Esophagus muscularis mucosa (tissue), 4 donors: ENCODE data around the gene ST3GAL5. TPM values are rescaled to one million over a fixed set of nuclear protein-coding genes. Genes with fewer than 3 reads are reported as not detected.
"Not testable (repeated sequence)": the region's sequence is repeated elsewhere in the genome, so short reads cannot be mapped to it uniquely, and the experiment has no call there.

ENCODE experiments used
- DNase-seq: peaks from one replicate; pipeline ENCODE4 v3.0.0-alpha.2; 2017; ENCODE audit errors: extremely low spot score
- H3K27ac ChIP-seq, 4 donors: fragments of 200-600 bp; sonication (generic); replicated peaks in 1 of 4; 1 replicate in 3 of 4; 2 replicates in 1 of 4; pipeline ENCODE4 v1.5.1; 2016 to 2019; ENCODE audit warnings: mild to moderate bottlenecking in 1 of 4
- H3K27me3 ChIP-seq, 4 donors: fragments of 200-600 bp; sonication (generic); one replicate each; pipeline versions ENCODE4 v1.5.1 to v1.6.0; 2016 to 2019
- H3K36me3 ChIP-seq, 4 donors: fragments of 200-600 bp; sonication (generic); one replicate each; pipeline ENCODE4 v1.5.1; 2016 to 2019
- H3K4me1 ChIP-seq, 4 donors: fragments of 200-600 bp; sonication (generic); one replicate each; pipeline ENCODE4 v1.5.1; 2016 to 2019
- H3K4me3 ChIP-seq, 4 donors: fragments of 200-600 bp; sonication (generic); 1 replicate in 2 of 4; 2 replicates in 2 of 4; pipeline ENCODE4 v1.5.1; 2016 to 2019; ENCODE audit warnings: mild to moderate bottlenecking in 4 of 4, moderate library complexity in 1 of 4
- H3K9me3 ChIP-seq, 4 donors: fragments of 200-600 bp; sonication (generic); 1 replicate in 3 of 4; 2 replicates in 1 of 4; pipeline ENCODE4 v1.5.1; 2016 to 2019
- CTCF ChIP-seq, 3 experiments: fragments of 200-600 bp in 2 of 3; fragments of 450-650 bp in 1 of 3; sonication (generic) in 2 of 3; IDR thresholded peaks; one replicate each; pipeline ENCODE4 v1.5.1; 2017 to 2019; ENCODE audit warnings: antibody characterized with exemption in 3 of 3, mild to moderate bottlenecking in 2 of 3, moderate library complexity in 1 of 3
- EP300 ChIP-seq: sonication (generic); formaldehyde crosslinking; IDR thresholded peaks from one replicate; pipeline ENCODE4 v1.6.1; 2017; ENCODE audit warnings: antibody characterized with exemption
- POLR2A ChIP-seq: fragments of 450-650 bp; IDR thresholded peaks from one replicate; pipeline ENCODE4 v1.6.1; 2017; ENCODE audit warnings: antibody characterized with exemption, moderate library complexity, mild to moderate bottlenecking, low read depth
- POLR2AphosphoS5 ChIP-seq, 2 donors: sonication (generic); formaldehyde crosslinking; IDR thresholded peaks; one replicate each; pipeline ENCODE4 v1.6.1; 2017; ENCODE audit warnings: antibody characterized with exemption in 2 of 2
- WGBS: methylation state at CpG from one replicate; pipeline ENCODE4 v1.1.5; 2018; 5-methylcytosine and 5-hydroxymethylcytosine counted together
- intact Hi-C: fragments of 100-400 bp; cut with DNase I; formaldehyde crosslinking; loops from one replicate; pipeline ENCODE4 v1.15.1; 2023
- total RNA-seq, 4 donors: library from RNA; depleted of rRNA; stranded (reverse); fragments of >200 nt; gene quantifications; one replicate each; pipeline versions ENCODE4 v1.1.0 to v1.2.1, GENCODE V29; 2016

The ST3GAL5 gene
- total RNA-seq, 4 donors from 2014 or later, result 11.3 to 21.6 (median 19.4) TPM

- H3K4me3 ChIP-seq, result no peak overlapping the region
- DNase-seq, result no peak
- H3K27me3 ChIP-seq, result no peaks in the 10 kb centered on the region
- TF ChIP-seq EP300 (no peak), CTCF (IDR thresholded peaks at IDR 0.05) (no peak), POLR2AphosphoS5 (IDR thresholded peaks at IDR 0.05) (no peak)
- H3K4me1 ChIP-seq, result peaks cover 0 to 7% (median 0%) of the 10 kb centered on the region in 4 donors
- WGBS, result 100% methylated on average over 1 of the region's 1 CpG
- H3K36me3 ChIP-seq, result no peaks in the 10 kb centered on the region
- intact Hi-C loops, result no loop called here
- H3K27ac ChIP-seq, result no peak overlapping the region
- H3K9me3 ChIP-seq, result no peaks in the 10 kb centered on the region
Observed at GRCh38 chr2:85898881-85899280, 10.1 kb upstream of the ST3GAL5 start.

- H3K4me3 ChIP-seq, H3K27me3 ChIP-seq, H3K27ac ChIP-seq, H3K36me3 ChIP-seq, intact Hi-C loops, DNase-seq, H3K9me3 ChIP-seq: not testable (repeated sequence)
- peaks cover 6 to 28% (median 16%) of the 10 kb centered on the region in 4 donors for H3K4me1 ChIP-seq
- WGBS, result 95% methylated on average over 6 of the region's 6 CpGs
Observed at GRCh38 chr2:85894554-85895278, 5.9 kb upstream of the ST3GAL5 start.

- 78% methylated on average over 9 of the region's 9 CpGs for WGBS
Observed at GRCh38 chr2:85893428-85894258, 4.9 kb upstream of the ST3GAL5 start.

GRCh38 chr2:85892216-85892944, 3.6 kb upstream of the ST3GAL5 start:
- TF ChIP-seq CTCF (IDR thresholded peaks at IDR 0.05) (no peak), EP300 (no peak), POLR2AphosphoS5 (IDR thresholded peaks at IDR 0.05) (no peak), POLR2A (no peak)
- H3K9me3 ChIP-seq, result no peaks in the 10 kb centered on the region
- no peak for DNase-seq
- intact Hi-C loops, result no loop called here
- no peaks in the 10 kb centered on the region for H3K27me3 ChIP-seq
- no peak overlapping the region for H3K27ac ChIP-seq
- no peak overlapping the region for H3K4me3 ChIP-seq
- no peaks in the 10 kb centered on the region for H3K36me3 ChIP-seq
- WGBS, result 88% methylated on average over 5 of the region's 5 CpGs
- H3K4me1 ChIP-seq, result peaks cover 24 to 41% (median 28%) of the 10 kb centered on the region in 4 donors

More at GRCh38 chr2:85893428-85894258, 4.9 kb upstream of the ST3GAL5 start:
- no peaks in the 10 kb centered on the region for H3K9me3 ChIP-seq
- no peak overlapping the region for H3K4me3 ChIP-seq
- no peak for TF ChIP-seq POLR2A
- TF ChIP-seq EP300, result no peak
- no peak for TF ChIP-seq CTCF (IDR thresholded peaks at IDR 0.05)
- TF ChIP-seq POLR2AphosphoS5 (IDR thresholded peaks at IDR 0.05), result no peak
- peaks cover 12 to 30% (median 18%) of the 10 kb centered on the region in 4 donors for H3K4me1 ChIP-seq
- H3K36me3 ChIP-seq, result no peaks in the 10 kb centered on the region
- DNase-seq, result no peak
- intact Hi-C loops, result no loop called here
- H3K27ac ChIP-seq, result no peak overlapping the region
- H3K27me3 ChIP-seq, result no peaks in the 10 kb centered on the region
